SU-DHL-6 (cell line): ENCODE measurements around the gene KCNIP4.

ENCODE experiments used
- H2AFZ ChIP-seq: fragments of 200-600 bp; sonication (generic); 2 replicates; pipeline ENCODE4 v1.6.1; 2014; ENCODE audit warnings: low read depth, mild to moderate bottlenecking, moderate library complexity, mixed read lengths, antibody characterized with exemption, low read length; ENCODE audit not compliant: severe bottlenecking
- H3F3A ChIP-seq: fragments of 200-600 bp; shearing (Covaris generic); 2 replicates; pipeline ENCODE4 v1.6.0; 2016; ENCODE audit warnings: antibody characterized with exemption, mild to moderate bottlenecking; ENCODE audit not compliant: insufficient read depth
- H3K27ac ChIP-seq: fragments of 200-600 bp; sonication (generic); 2 replicates; pipeline ENCODE4 v1.5.1; 2016; ENCODE audit warnings: low read depth, mild to moderate bottlenecking, low read length, moderate library complexity, mixed read lengths
- H3K27me3 ChIP-seq: fragments of 200-600 bp; sonication (generic), shearing (Covaris generic); 2 replicates; pipeline ENCODE4 v1.6.0; 2014; ENCODE audit warnings: mild to moderate bottlenecking, low read length
- H3K36me3 ChIP-seq: fragments of 200-600 bp; sonication (generic); 2 replicates; pipeline ENCODE4 v1.6.1; 2014; ENCODE audit warnings: mild to moderate bottlenecking, low read length, mixed read lengths
- H3K4me2 ChIP-seq: fragments of 300-600, 200-600 bp; shearing (Covaris generic), sonication (generic); 2 replicates; pipeline ENCODE4 v1.6.0; 2014; ENCODE audit warnings: low read length, low read depth, mild to moderate bottlenecking; ENCODE audit not compliant: poor library complexity, severe bottlenecking
- H3K4me3 ChIP-seq: fragments of 200-600 bp; sonication (generic); 2 replicates; pipeline ENCODE4 v1.5.1; 2014; ENCODE audit warnings: antibody characterized with exemption, low read length, mild to moderate bottlenecking, mixed read lengths; ENCODE audit not compliant: insufficient read depth, poor library complexity, severe bottlenecking
- H3K79me2 ChIP-seq: fragments of 200-600 bp; sonication (generic); 2 replicates; pipeline ENCODE4 v1.6.1; 2014; ENCODE audit warnings: mild to moderate bottlenecking, low read length, moderate library complexity; ENCODE audit not compliant: insufficient read depth
- H3K9ac ChIP-seq: fragments of 200-600 bp; sonication (generic); 2 replicates; pipeline ENCODE4 v1.7.0; 2014; ENCODE audit warnings: mild to moderate bottlenecking, low read length
- H3K9me2 ChIP-seq: fragments of 200-600 bp; sonication (generic); replicated peaks from 2 replicates; pipeline ENCODE4 v1.6.1; 2014; ENCODE audit warnings: low read length; ENCODE audit not compliant: insufficient read depth
- H3K9me3 ChIP-seq: fragments of 200-600 bp; sonication (generic); 2 replicates; pipeline ENCODE4 v1.6.1; 2014; ENCODE audit warnings: low read length, mixed read lengths; ENCODE audit not compliant: insufficient read depth
- H4K20me1 ChIP-seq: fragments of 200-600 bp; sonication (generic); 2 replicates; pipeline ENCODE4 v1.6.1; 2014; ENCODE audit warnings: low read depth, mild to moderate bottlenecking, antibody characterized with exemption, low read length, moderate library complexity, mixed read lengths
- EZH2phosphoT487 ChIP-seq: fragments of 200-600 bp; sonication (generic), shearing (Covaris generic); conservative IDR thresholded peaks from 2 replicates; pipeline ENCODE4 v1.6.1; 2018; ENCODE audit warnings: mild to moderate bottlenecking, antibody characterized with exemption, low read length, moderate library complexity, mixed read lengths
- TF ChIP-seq, protein P1 (sequence below): fragments of 200-600 bp; sonication (generic); IDR thresholded peaks from one replicate; pipeline ENCODE4 v1.5.1; 2017; ENCODE audit warnings: antibody characterized with exemption, mild to moderate bottlenecking, low read length, moderate library complexity; ENCODE audit not compliant: insufficient read depth, poor library complexity, severe bottlenecking

The KCNIP4 gene

DNA sequence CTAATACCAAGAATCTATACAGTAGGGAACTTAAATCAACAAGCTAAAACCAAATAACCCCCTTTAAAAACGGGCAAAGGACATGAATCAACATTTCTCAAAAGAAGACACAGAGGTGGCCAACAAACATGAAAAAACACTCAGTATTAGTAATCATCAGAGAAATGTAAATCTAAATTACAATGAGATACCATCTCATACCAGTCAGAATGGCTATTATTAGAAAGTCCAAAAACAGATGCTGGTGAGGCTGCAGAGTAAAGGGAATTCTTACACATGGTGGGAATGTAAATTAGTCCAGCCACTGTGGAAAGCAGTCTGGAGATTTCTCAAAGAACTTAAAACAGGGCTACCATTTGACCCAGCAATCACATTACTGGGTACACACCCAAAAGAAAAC lies 1080.5 kb downstream of the KCNIP4 start:
- H2AFZ ChIP-seq, result no peak overlapping the region
- H3K27me3 ChIP-seq, result no peaks in the 10 kb centered on the region
- H3K36me3 ChIP-seq, result no peaks in the 10 kb centered on the region
- no peak for TF ChIP-seq EZH2phosphoT487
- TF ChIP-seq, protein P1, sequence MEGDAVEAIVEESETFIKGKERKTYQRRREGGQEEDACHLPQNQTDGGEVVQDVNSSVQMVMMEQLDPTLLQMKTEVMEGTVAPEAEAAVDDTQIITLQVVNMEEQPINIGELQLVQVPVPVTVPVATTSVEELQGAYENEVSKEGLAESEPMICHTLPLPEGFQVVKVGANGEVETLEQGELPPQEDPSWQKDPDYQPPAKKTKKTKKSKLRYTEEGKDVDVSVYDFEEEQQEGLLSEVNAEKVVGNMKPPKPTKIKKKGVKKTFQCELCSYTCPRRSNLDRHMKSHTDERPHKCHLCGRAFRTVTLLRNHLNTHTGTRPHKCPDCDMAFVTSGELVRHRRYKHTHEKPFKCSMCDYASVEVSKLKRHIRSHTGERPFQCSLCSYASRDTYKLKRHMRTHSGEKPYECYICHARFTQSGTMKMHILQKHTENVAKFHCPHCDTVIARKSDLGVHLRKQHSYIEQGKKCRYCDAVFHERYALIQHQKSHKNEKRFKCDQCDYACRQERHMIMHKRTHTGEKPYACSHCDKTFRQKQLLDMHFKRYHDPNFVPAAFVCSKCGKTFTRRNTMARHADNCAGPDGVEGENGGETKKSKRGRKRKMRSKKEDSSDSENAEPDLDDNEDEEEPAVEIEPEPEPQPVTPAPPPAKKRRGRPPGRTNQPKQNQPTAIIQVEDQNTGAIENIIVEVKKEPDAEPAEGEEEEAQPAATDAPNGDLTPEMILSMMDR, result no peak
- H3K9ac ChIP-seq, result no peak overlapping the region
- no peaks in the 10 kb centered on the region for H3K79me2 ChIP-seq
- no peaks in the 10 kb centered on the region for H3K9me3 ChIP-seq
- H3F3A ChIP-seq, result no peaks in the 10 kb centered on the region
- no peak overlapping the region for H3K27ac ChIP-seq
- H3K9me2 ChIP-seq, result no peaks in the 10 kb centered on the region
- H4K20me1 ChIP-seq, result no peaks in the 10 kb centered on the region
- no peak overlapping the region for H3K4me3 ChIP-seq
- no peak overlapping the region for H3K4me2 ChIP-seq

DNA sequence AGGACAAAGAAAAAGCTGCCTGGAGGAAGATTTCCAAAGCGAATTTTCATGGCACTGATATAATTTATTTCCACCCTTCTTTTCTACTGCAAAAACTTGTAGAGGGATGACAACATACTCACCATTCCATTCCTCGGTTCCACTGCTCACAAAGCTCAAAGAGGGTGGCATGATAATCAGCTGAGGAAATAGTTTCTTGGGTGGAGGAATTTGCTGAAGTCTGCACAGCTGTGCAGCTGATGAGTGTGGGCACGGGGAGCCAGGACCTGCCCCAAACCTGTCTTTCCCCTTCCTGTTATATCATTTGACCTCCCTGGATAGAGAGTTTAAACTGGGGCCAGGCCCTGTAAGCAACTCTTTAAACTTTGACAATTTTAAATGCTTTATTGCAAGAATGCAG lies 1087.7 kb downstream of the KCNIP4 start:
- H3K79me2 ChIP-seq, result no peaks in the 10 kb centered on the region

DNA sequence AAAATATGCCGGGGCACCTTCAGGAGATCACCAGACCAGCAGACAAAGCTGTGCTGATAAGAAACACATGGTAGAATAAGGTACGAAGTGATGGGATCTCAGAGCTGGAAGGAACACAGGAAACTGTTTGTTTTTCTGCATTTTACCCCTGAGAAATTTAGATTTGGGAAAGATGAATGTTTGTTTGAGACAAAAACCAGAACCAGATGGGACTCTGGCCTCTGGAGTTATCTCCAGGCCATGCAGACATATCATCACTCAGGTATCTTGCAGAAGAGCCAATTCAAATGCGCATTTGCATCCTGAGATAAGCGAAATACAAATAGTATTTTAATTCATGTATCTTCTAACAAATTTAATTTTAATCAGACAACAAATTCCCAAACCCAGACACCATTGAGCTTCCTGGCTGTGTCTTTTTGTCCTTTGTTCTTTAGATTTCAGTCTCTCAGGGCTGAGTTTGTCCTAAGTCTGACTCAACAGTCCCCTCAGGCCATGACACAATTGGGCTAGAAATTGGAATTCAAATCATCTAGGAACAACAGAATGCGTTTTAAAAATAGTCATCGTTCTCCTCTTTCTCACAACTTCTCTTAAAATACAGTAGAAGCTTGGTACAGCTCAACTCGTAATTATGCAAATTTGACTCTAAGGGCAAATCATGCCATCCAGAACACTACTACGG lies 1089.3 kb downstream of the KCNIP4 start:
- Histone ChIP-seq H3K4me2 (no peak overlapping the region), H3K79me2 (no peaks in the 10 kb centered on the region), H3K27ac (no peak overlapping the region), H3K9me3 (no peaks in the 10 kb centered on the region), H3K9me2 (no peaks in the 10 kb centered on the region), H3K9ac (no peak overlapping the region), H3K4me3 (no peak overlapping the region), H4K20me1 (no peaks in the 10 kb centered on the region), H3K27me3 (no peaks in the 10 kb centered on the region), H2AFZ (no peak overlapping the region), H3K36me3 (no peaks in the 10 kb centered on the region), H3F3A (no peaks in the 10 kb centered on the region)
- no peak for TF ChIP-seq EZH2phosphoT487
- TF ChIP-seq, protein P1, result no peak

More for the DNA sequence above, 1087.7 kb downstream of the KCNIP4 start:
- H3K36me3 ChIP-seq, result no peaks in the 10 kb centered on the region
- no peak overlapping the region for H3K9ac ChIP-seq
- H3K9me3 ChIP-seq, result no peaks in the 10 kb centered on the region
- H3K27me3 ChIP-seq, result no peaks in the 10 kb centered on the region
- H3K4me3 ChIP-seq, result no peak overlapping the region
- no peak for TF ChIP-seq EZH2phosphoT487
- TF ChIP-seq, protein P1, result no peak
- H3F3A ChIP-seq, result no peaks in the 10 kb centered on the region
- H3K4me2 ChIP-seq, result no peak overlapping the region
- no peak overlapping the region for H3K27ac ChIP-seq
- H2AFZ ChIP-seq, result no peak overlapping the region
- H4K20me1 ChIP-seq, result no peaks in the 10 kb centered on the region
- H3K9me2 ChIP-seq, result no peaks in the 10 kb centered on the region
